Activated CD8-positive, alpha-beta T cell treated with anti-CD3 and anti-CD28 coated beads, Interleukin-2, amount 10 ng/mL, durations not matched to agents 7 days and 5 days (primary cell): ENCODE data around the gene TXNRD3. TPM values are rescaled to one million over a fixed set of nuclear protein-coding genes. Genes with fewer than 3 reads are reported as not detected.

Experiments used
- ATAC-seq: fragments of 150-1000 bp; cut with Tn5 transposase; one replicate; pipeline ENCODE4 v1.10.0; 2021; ENCODE audit warnings: moderate library complexity
- CTCF ChIA-PET: fragments of 350-600 bp; sonication (Branson Sonifier 250); formaldehyde crosslinking; loops from one replicate; lab custom pipeline; 2021; ENCODE audit warnings: antibody characterized with exemption; lab: Charles Lee
- POLR2A ChIA-PET: fragments of 350-600 bp; sonication (Branson Sonifier 250); formaldehyde crosslinking; loops from one replicate; lab custom pipeline; 2021; ENCODE audit warnings: antibody characterized with exemption; lab: Charles Lee
- DNase-seq: peaks from one replicate; pipeline ENCODE4 v3.0.0-alpha.2; 2020
- H3K27ac Mint-ChIP-seq: one replicate; pipeline ENCODE4 v1.8.0; 2021; ENCODE audit warnings: mild to moderate bottlenecking, mixed read lengths
- H3K27me3 Mint-ChIP-seq: one replicate; pipeline ENCODE4 v1.8.0; 2021; ENCODE audit warnings: low read depth, mixed read lengths
- H3K36me3 Mint-ChIP-seq: one replicate; pipeline ENCODE4 v1.8.0; 2021; ENCODE audit warnings: low read depth, mixed read lengths
- H3K4me1 Mint-ChIP-seq: one replicate; pipeline ENCODE4 v1.8.0; 2021; ENCODE audit warnings: low read depth, mixed read lengths
- H3K4me3 Mint-ChIP-seq: one replicate; pipeline ENCODE4 v1.8.0; 2021; ENCODE audit warnings: mild to moderate bottlenecking, mixed read lengths
- H3K9me3 Mint-ChIP-seq: one replicate; pipeline ENCODE4 v1.8.0; 2022; ENCODE audit warnings: mixed read lengths; ENCODE audit not compliant: insufficient read depth
- total RNA-seq, 2 experiments: library from RNA; stranded (reverse); gene quantifications; one replicate each; pipeline ENCODE4 v1.2.3, GENCODE V29; 2021

Gene TXNRD3
- total RNA-seq, 2 experiments from 2014 or later, result 1.0 to 1.3 TPM

DNA sequence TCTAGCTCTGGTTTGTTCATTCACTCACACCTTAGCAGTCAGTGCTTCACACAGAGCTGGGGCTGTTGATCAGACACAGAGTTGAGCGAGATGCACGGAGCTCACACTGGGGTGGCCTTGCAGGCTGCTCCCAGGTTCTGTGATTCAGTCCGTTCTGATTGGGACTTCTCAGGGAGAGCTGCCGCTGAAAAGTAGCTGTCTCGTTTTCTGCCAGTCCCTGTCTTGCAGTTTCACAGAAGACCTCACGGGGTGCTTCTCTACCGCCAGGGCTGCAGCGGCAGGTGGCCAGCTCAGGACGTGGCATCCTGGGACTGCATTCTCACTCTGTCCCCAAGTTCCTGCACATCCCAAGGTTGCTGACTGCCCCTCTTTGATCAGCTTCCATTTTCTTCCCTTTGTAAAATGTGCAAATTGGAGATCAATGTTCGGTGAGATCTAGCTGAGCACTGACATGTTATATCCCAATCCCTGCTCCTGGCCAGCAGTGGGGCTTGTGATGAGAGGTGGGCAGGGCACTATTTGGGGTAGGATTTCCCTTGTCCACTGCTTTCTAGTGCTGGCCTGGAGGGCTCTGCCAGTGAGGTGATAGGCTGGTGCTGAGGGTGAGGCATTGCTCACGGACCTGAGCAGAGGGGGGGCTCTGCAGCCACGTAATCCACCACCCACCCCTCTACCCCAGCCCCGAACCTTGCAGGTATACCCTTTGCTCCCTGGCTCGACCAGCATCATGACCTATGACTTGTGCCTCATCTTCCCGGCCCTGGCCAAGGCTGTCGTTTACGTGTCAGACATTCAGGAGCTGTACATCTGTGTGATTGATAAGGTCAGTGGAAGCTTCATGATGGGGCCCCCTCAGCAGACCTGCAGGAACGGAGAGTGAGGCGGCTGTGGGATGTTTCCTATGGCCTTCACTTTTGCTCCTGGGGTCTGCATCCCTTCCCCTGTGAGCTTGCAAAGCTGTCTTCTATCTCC, 5.3 kb upstream of the TXNRD3 start:
- H3K4me1 Mint-ChIP-seq, result peaks cover 3% of the 10 kb centered on the region
- no peak overlapping the region for H3K4me3 Mint-ChIP-seq
- H3K36me3 Mint-ChIP-seq, result no peaks in the 10 kb centered on the region
- DNase-seq, result no peak
- ChIA-PET POLR2A (no interaction called here), CTCF (no interaction called here)
- peaks cover 7% of the 10 kb centered on the region for H3K27me3 Mint-ChIP-seq
- H3K9me3 Mint-ChIP-seq, result no peaks in the 10 kb centered on the region
- ATAC-seq, result no peak
- no peak overlapping the region for H3K27ac Mint-ChIP-seq

DNA sequence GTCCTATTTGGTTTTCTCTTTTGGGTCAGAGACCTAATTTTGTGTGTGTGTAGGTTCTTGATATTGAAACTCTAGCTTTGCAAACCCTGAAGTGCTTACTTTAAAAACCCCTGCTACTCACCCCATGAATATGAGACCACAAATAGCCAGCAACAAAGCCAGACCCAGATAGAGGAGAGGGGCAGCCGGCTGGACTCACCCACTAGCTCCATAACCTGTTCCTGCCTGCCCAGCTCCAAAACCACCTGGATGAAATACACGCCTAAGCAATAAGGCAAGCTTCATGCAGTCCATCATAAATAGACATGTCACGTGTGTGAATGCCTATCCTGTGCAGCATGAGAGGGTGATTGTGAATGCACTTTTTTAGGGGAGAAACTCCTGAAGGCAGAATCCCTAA, 3.7 kb upstream of the TXNRD3 start:
- Mint-ChIP-seq H3K4me3 (no peak overlapping the region), H3K36me3 (no peaks in the 10 kb centered on the region), H3K4me1 (peaks cover 8% of the 10 kb centered on the region), H3K9me3 (no peaks in the 10 kb centered on the region), H3K27me3 (peaks cover 8% of the 10 kb centered on the region), H3K27ac (no peak overlapping the region)
- DNase-seq (no peak), ATAC-seq (no peak)
- ChIA-PET POLR2A (no interaction called here), CTCF (no interaction called here)

DNA sequence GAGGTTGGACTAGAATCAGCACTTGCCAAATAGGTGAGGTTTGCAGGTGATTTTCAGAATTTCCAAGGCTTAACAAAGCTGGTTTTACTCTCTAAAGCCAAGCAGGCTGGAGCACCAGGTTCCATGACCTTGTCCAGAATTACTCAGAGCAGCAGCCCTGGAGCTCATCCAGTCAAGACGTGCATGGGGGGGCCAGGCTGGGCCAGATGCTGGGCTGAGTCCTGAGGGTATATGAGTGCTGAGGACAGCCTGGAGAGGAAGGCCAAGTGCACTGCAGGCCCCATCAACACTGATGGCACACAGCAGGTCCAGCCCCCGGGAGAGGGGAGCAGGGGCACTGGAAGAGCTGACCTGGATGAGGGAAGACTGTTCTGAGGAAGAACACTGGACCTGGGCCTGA, 3.0 kb upstream of the TXNRD3 start:
- no peak overlapping the region for H3K4me3 Mint-ChIP-seq
- ChIA-PET CTCF (interaction anchor here (1.3 kb wide), 1 partner anchor 14 kb away, joined by 3 read pairs; no protein-coding TSS in a partner anchor), POLR2A (no interaction called here)
- H3K4me1 Mint-ChIP-seq, result peaks cover 8% of the 10 kb centered on the region
- ATAC-seq (no peak), DNase-seq (no peak)
- no peaks in the 10 kb centered on the region for H3K36me3 Mint-ChIP-seq
- peaks cover 10% of the 10 kb centered on the region for H3K27me3 Mint-ChIP-seq
- no peak overlapping the region for H3K27ac Mint-ChIP-seq
- H3K9me3 Mint-ChIP-seq, result no peaks in the 10 kb centered on the region

DNA sequence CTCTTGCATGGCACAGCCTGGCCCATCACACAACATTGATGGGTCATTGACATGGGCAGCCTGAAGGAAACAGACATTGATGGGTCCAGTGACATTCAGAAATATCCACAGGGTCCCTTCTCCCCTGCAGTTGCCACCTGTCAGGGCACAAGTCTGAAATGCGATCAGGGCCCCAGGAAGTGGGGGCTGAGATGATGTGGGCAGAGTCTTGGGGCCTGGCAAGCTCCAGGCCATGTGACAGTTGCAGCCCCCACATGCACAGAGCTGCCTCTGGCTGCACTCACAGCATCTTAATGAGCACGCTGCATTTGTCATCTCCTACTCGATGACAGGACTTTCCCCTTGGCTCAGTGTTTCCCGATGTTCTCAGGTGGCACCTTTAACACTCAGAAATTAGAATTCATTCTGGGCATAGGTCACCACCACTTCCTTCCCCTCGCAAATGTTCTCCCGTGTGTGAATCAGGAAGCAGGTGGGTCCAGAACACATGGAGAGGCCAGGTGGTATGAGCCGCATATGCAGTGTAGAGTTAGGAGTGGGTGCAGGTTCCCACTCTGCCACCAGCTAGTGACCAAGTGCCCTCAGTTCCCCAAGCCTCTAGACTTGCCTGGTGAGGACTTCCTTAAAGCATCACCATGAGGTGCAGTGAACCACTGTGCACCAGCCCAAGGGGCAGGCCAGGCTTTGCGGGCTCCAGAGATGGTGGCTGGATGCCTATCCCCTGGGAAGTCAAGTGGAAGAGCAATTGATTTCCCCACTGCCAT, 1.6 kb upstream of the TXNRD3 start:
- H3K27me3 Mint-ChIP-seq, result peaks cover 11% of the 10 kb centered on the region
- peaks cover 8% of the 10 kb centered on the region for H3K4me1 Mint-ChIP-seq
- H3K27ac Mint-ChIP-seq, result no peak overlapping the region
- ATAC-seq (no peak), DNase-seq (no peak)
- no peaks in the 10 kb centered on the region for H3K36me3 Mint-ChIP-seq
- ChIA-PET POLR2A (no interaction called here), CTCF (interaction anchor here (1.3 kb wide), 1 partner anchor 12 kb away, joined by 3 read pairs; no protein-coding TSS in a partner anchor)
- H3K4me3 Mint-ChIP-seq, result no peak overlapping the region
- H3K9me3 Mint-ChIP-seq, result no peaks in the 10 kb centered on the region

DNA sequence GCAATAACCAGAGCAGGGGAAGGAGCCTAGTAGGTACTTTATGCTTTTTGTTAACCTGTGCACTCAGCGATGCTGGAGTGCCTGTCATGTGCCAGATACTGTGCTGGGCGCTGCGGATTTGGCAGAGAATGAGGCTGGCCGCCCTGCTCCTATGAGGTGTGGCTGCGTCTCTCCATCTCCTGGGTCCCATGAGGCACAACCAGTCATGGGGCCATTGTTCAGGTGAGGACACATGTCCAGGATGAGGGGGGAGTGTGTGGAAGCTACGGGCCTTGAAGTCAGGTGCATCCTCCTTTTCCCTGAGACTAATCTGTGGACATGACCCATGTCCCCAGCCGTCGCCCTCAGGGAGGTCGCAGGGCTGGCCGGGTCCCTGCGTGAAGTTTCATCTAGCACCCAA, 963 bp upstream of the TXNRD3 start:
- no peak for ATAC-seq
- DNase-seq, result no peak
- no peak overlapping the region for H3K4me3 Mint-ChIP-seq
- H3K27ac Mint-ChIP-seq, result no peak overlapping the region
- no peaks in the 10 kb centered on the region for H3K36me3 Mint-ChIP-seq
- peaks cover 8% of the 10 kb centered on the region for H3K4me1 Mint-ChIP-seq
- H3K27me3 Mint-ChIP-seq, result peaks cover 8% of the 10 kb centered on the region
- no peaks in the 10 kb centered on the region for H3K9me3 Mint-ChIP-seq
- ChIA-PET POLR2A (no interaction called here), CTCF (no interaction called here)

DNA sequence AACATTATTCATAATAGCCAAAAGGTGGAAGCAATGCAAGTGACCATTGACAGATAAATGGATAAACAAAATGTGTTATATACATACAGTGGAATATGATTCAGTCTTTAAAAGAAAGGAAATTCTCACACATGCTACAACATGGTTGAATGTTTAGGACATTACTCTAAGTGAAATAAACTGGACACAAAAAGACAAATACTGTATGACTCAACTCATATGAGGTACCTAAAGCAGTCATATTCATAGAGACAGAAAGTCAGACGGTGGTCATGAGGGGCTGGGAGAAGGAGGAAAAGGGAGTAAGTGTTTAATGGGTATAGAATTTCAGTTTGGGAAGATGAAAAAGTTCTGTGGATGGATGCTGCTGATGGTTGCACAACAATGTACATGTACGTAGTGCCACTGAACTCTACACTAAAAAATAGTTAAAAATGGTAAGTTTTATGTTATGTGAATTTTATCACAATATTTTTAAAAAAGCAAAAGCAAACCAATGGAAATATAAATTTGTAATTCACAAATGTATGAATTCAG, 5.3 kb downstream of the TXNRD3 start:
- H3K27me3 Mint-ChIP-seq, result peaks cover 12% of the 10 kb centered on the region
- no peak overlapping the region for H3K27ac Mint-ChIP-seq
- ChIA-PET CTCF (no interaction called here), POLR2A (no interaction called here)
- H3K4me1 Mint-ChIP-seq, result peaks cover 3% of the 10 kb centered on the region
- no peak overlapping the region for H3K4me3 Mint-ChIP-seq
- no peak for ATAC-seq
- no peaks in the 10 kb centered on the region for H3K36me3 Mint-ChIP-seq
- no peak for DNase-seq
- H3K9me3 Mint-ChIP-seq, result no peaks in the 10 kb centered on the region

DNA sequence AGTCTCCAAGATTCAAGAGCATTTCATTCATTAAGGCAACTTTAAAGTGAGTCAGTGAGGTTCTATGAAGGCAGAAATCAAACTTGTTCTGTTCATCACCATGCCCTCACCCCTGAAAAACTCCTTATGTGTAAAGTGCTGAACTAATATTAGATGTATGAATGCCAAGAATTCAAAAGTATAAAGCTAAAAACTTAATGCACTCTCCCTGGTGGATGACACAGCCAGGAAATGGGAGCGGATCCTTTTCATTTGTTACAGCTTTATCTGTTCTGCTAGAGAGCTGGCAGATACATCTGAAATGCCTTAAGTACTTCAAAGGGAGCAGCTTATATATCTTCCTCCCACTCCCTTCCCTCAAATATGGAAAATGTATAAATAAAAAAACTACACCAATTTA, 8.2 kb downstream of the TXNRD3 start:
- Mint-ChIP-seq H3K27me3 (peaks cover 6% of the 10 kb centered on the region), H3K9me3 (no peaks in the 10 kb centered on the region), H3K36me3 (no peaks in the 10 kb centered on the region), H3K4me3 (no peak overlapping the region), H3K4me1 (no peaks in the 10 kb centered on the region), H3K27ac (no peak overlapping the region)
- ATAC-seq (no peak), DNase-seq (no peak)
- CTCF ChIA-PET, result interaction anchor here (1.1 kb wide), 1 partner anchor 8 kb away, joined by 4 read pairs; the partner anchor contains the start of gene TXNRD3
- POLR2A ChIA-PET, result no interaction called here

DNA sequence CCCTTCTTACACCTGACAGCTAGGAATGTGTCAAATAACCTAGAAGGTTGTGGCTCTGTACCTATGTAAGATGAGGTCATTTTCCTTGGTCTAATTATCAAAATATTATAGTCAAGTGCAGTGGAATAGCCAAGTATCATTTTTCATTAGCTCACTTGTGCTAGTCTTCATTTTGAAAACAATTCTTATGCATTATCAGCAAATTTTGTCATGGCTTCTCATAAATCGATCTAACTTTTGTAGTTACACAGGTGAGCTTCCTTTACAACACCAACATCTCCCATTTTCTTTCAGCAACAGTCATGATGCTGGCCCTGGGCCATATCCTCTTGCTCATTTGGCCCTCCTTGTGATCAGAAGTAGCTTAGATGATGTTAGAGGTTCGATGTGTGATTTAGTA, 10.3 kb downstream of the TXNRD3 start:
- DNase-seq (no peak), ATAC-seq (no peak)
- Mint-ChIP-seq H3K27ac (no peak overlapping the region), H3K4me1 (no peaks in the 10 kb centered on the region), H3K9me3 (no peaks in the 10 kb centered on the region), H3K27me3 (peaks cover 5% of the 10 kb centered on the region), H3K36me3 (no peaks in the 10 kb centered on the region), H3K4me3 (no peak overlapping the region)
- POLR2A ChIA-PET, result no interaction called here
- CTCF ChIA-PET, result interaction anchor here (1.0 to 1.2 kb wide), 3 partner anchors 10 to 111 kb away, joined by 3 read pairs; no protein-coding TSS in a partner anchor

DNA sequence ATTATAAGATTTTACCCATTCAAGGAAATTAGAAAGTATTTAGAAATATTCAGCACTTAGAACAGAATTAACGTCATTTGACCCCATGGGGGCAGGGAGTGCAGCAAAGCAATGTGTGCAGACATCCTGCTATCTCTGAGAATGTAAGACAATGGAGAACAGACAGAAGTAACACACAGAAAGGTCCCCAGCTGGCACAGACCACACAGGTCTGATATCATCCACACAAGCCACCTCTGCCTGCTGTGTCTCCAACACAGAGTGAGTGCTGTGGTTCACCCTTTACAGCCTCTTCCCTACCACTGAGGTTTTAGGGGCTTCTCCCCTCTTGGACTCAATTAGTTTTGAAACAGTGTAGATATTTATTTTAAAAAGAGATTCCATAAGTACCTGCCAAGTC, 16.1 kb downstream of the TXNRD3 start:
- DNase-seq (no peak), ATAC-seq (no peak)
- H3K4me1 Mint-ChIP-seq, result no peaks in the 10 kb centered on the region
- H3K9me3 Mint-ChIP-seq, result no peaks in the 10 kb centered on the region
- H3K4me3 Mint-ChIP-seq, result no peak overlapping the region
- H3K36me3 Mint-ChIP-seq, result no peaks in the 10 kb centered on the region
- no peak overlapping the region for H3K27ac Mint-ChIP-seq
- H3K27me3 Mint-ChIP-seq, result no peaks in the 10 kb centered on the region
- ChIA-PET CTCF (interaction anchor here (0.9 kb wide), 1 partner anchor 116 kb away, joined by 3 read pairs; no protein-coding TSS in a partner anchor), POLR2A (no interaction called here)

DNA sequence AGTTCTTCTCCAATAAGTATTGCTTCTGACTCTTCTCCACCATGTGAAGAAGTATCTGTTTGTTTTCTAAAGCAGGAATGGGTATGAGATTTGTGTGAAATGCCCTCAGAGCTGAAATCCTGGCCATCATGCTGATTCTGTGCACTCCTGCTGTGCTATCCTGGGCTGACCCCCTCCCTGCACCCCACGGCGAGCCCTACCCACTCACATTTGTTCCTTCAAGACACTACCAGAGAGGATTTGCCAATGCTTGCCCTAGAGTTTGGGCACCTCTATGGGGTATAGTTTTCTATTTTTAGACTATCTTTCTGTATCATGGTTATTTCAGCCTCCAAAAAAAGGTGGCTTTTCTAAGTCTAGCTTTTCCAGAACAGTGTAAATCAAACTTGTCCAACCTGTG, 18.5 kb downstream of the TXNRD3 start:
- DNase-seq (no peak), ATAC-seq (no peak)
- Mint-ChIP-seq H3K4me3 (no peak overlapping the region), H3K36me3 (no peaks in the 10 kb centered on the region), H3K4me1 (no peaks in the 10 kb centered on the region), H3K27ac (no peak overlapping the region), H3K27me3 (no peaks in the 10 kb centered on the region), H3K9me3 (no peaks in the 10 kb centered on the region)
- POLR2A ChIA-PET, result no interaction called here
- CTCF ChIA-PET, result interaction anchor here (1.8 kb wide), 1 partner anchor 18 kb away, joined by 5 read pairs; the partner anchor contains the start of gene TXNRD3

DNA sequence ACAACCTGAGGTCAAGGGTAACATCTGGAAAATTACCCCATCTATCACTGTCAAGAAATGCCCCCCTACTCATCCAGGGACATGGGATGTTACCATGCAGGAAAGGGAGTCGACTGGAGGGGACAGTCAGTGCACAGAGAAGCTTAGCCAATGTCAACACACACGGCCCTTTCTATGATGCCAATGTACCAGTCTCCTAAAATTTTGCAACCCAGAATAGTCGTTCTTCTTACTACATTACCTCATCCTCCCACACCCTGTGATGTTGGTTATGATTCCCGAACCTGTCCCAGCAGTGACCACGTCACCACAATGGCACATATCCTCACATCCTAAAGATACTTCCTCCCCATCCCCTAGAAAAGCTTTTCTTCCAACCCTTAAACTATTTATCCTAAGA, 20.1 kb downstream of the TXNRD3 start:
- no peak overlapping the region for H3K4me3 Mint-ChIP-seq
- H3K27ac Mint-ChIP-seq, result no peak overlapping the region
- H3K36me3 Mint-ChIP-seq, result no peaks in the 10 kb centered on the region
- CTCF ChIA-PET, result interaction anchor here (1.8 kb wide), 1 partner anchor 20 kb away, joined by 5 read pairs; the partner anchor contains the start of gene TXNRD3
- no peaks in the 10 kb centered on the region for H3K27me3 Mint-ChIP-seq
- no peak for DNase-seq
- ATAC-seq, result no peak
- peaks cover 4% of the 10 kb centered on the region for H3K4me1 Mint-ChIP-seq
- H3K9me3 Mint-ChIP-seq, result no peaks in the 10 kb centered on the region
- POLR2A ChIA-PET, result no interaction called here
